ENCODE results near the gene ABI1.
"Not testable (repeated sequence)": the region's sequence is repeated elsewhere in the genome, so short reads cannot be mapped to it uniquely, and the experiment has no call there.

- not testable (repeated sequence) for TF ChIP-seq CTCF (IDR thresholded peaks at IDR 0.05; ENCODE audit: low read depth, low read length, missing input control); REST (IDR thresholded peaks at IDR 0.05); GABPA (IDR thresholded peaks at IDR 0.05 in 1 of 2, conservative IDR thresholded peaks at IDR 0.05 in 1 of 2); MAX (IDR thresholded peaks at IDR 0.05); RXRA (IDR thresholded peaks at IDR 0.05); EGR1 (IDR thresholded peaks at IDR 0.05; ENCODE audit: low read depth in 2 of 2); RAD21 (IDR thresholded peaks at IDR 0.05); FOXA1 (IDR thresholded peaks at IDR 0.05); TAF1 (conservative IDR thresholded peaks at IDR 0.05); YY1 (IDR thresholded peaks at IDR 0.05)
These were observed 44.6 kb upstream of the ABI1 start for GRCh38 chr10:26905253-26905781.

All from liver (tissue), 3 donors.